ENCODE measurements around the gene FPGS.
A peak's percentile ranks its signal among the peaks of the same experiment; 100 is the strongest.
"Not testable (repeated sequence)": the region's sequence is repeated elsewhere in the genome, so short reads cannot be mapped to it uniquely, and the experiment has no call there.

The FPGS gene

GRCh38 chr9:127802576-127803443, at the start of gene FPGS:
Gene FPGS (plus strand): TSS chr9:127802882. CDS start chr9:127802925, 43 bp downstream.
- DNase-seq (ENCODE audit: low read depth in 3 of 3, low spot score in 1 of 3): peak; percentile 57 to 68 (median 62)

- no peak for DNase-seq (ENCODE audit: low read depth in 3 of 3, low spot score in 1 of 3)
Observed at GRCh38 chr9:127753148-127753547, 49.5 kb upstream of the FPGS start.

DNA sequence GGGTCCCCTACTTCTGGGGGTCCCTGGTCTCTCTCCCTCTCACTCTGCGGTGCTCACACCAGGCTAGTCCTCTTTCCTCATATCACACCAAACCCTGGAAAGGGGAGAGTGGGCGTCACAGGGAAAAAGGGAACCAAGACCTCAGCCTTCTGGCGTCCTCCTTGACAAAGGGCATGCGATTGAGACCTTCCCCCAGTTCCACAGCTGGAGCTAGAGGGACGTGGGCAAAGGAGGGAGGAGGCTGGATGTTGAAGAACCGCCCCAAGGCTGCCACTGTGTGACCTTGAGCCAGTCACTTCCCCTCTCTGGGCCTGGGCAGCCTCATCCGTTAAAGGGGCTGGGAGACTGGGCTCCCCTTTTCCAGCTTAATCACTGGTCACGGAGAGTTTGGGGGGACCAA, 49.1 kb upstream of the FPGS start:
- no peak for DNase-seq (ENCODE audit: low read depth in 3 of 3, low spot score in 1 of 3)

DNA sequence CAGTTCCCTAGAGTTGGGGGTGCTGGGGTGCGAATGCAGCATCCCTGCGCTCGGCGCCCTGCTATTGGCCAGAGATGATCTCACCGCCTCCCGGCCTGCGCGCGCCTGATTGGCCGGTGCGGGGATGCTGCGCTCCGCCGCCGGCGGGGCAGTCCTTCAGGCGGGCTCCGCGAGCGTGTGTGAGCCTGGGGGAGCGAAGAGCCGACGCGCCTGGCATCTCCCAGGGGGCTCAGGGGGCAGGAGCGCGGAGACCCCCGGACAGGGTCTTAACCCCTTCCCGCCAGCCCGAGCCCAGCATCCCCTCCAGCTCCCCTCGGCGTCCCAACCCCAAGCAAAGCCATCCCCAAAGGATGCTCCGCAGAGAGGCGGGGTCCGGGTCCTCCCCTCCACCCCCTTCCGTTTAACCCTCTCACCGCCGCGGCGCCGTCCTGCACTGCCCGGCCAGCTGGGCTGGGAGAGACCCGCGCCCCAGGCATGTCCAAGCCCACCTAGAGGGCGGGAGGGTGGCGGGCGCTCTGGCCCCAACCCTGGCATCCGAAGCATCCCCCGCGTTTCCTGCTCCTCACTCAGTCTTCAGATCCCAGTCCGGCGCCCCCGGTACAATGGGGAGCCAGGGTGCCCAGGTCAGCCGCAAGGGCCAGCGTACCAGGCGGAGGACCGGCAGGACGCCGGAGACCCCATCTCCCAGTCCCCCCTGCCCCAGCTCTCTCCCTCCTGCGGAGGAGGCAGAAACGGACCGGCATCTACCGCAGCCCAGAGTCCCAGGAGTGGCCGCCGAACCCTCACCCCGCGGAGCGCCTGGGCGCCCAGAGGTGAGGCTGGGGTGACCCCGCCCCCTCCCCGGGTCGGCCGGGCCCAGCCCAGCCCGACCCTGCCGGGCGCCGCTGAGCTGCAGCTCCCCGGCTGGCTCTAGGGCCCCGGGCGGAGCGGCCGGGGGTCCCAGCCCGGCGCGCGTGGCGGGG, 48.3 kb upstream of the FPGS start:
- no peak for DNase-seq (ENCODE audit: low read depth in 3 of 3, low spot score in 1 of 3)

GRCh38 chr9:127755061-127756060, 47.3 kb upstream of the FPGS start:
- no peak for DNase-seq (ENCODE audit: low read depth in 3 of 3, low spot score in 1 of 3)

DNA sequence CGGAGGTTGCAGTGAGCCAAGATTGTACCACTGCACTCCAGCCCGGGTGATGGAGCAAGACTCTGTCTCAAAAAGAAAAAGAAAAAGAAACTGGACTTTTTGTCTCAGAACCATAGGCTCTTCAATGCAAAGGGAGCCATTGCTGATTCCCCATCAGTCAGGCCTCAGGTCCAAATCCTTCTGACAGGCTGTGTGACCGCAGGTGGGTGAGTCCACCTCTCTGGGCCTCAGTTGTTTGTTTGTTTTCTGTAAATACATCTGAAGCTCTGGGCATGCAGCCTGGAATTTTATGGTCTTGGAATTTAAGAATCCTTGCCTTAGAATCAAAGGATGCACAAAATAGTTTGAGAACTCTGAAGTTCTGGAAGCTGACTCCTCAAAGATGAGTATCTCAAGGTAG, 46.4 kb upstream of the FPGS start:
- no peak for DNase-seq (ENCODE audit: low read depth in 3 of 3, low spot score in 1 of 3)

GRCh38 chr9:127756776-127757175, 45.9 kb upstream of the FPGS start:
- not testable (repeated sequence) for DNase-seq (ENCODE audit: low read depth in 3 of 3, low spot score in 1 of 3)

DNA sequence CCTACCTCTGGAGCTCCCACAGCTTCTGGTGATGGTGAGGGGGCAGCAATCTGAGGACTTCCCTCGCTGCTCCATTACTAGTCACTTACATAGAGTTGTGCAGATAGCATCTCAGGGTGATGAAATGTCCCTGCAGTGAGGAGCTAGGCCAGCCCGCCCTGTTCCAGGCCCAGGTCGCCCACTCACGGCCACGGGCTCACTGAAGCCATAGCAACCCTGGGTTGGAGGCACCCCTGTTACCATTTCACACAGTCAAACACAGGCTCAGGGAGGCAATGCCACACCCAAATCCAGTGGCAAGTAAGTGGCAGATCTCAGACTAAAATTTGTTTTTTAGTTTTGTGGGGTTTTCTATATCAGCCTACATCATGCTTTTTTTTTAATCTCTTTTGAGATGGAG, 43.8 kb upstream of the FPGS start:
- DNase-seq (ENCODE audit: low read depth in 3 of 3, low spot score in 1 of 3): no peak

DNA sequence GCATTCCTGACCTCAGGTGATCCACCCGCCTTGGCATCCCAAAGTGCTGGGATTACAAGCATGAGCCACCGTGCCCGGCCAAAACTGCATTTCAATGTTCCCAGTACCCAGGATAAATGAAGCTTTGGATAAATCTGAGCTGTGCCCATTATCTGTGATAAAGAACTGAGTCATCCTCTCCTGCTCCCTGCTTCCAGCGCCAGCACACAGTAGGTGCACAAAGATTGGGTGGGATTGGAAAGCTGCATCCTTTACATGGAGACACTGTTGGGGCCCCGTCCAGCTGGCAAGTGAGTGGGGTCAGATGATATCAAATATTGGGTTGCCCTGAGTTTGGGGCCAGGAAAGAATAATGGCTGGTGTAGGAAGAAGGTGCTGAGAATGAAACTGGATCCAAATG, 41.6 kb upstream of the FPGS start:
- DNase-seq (ENCODE audit: low read depth in 3 of 3, low spot score in 1 of 3): no peak

- DNase-seq (ENCODE audit: low read depth in 3 of 3, low spot score in 1 of 3): no peak
Observed at GRCh38 chr9:127761491-127761956, 41.2 kb upstream of the FPGS start.

DNA sequence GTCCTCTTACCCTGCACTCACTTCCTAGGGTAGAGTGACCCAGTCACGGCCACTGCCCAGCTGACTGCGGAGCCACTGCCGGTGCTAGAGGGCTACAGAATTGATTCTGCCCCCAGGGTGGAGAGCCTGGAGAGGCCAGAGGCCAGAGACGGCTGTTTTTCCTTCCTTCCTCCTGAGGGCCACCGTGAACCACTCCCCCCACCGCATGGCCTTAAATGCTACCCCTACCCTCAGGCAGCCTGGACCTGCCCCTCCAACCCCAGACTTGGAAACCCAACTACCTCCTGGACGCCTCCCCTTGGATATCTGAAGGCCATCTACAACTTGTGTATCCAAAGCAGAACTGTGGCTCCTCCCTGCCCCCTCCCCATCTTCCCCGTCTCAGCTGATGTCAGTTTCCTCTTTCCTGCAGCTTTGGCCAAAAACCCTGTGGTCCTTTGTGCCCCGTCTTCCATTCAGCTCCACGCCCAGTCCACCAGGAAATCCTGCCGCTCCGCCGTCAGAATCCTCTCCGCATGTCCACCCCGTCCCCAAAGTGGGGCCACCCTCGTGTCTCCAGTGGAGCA, 40.5 kb upstream of the FPGS start:
- DNase-seq (ENCODE audit: low read depth in 3 of 3, low spot score in 1 of 3): no peak

GRCh38 chr9:127763918-127764384, 38.7 kb upstream of the FPGS start:
- DNase-seq (ENCODE audit: low read depth in 3 of 3, low spot score in 1 of 3): no peak

DNA sequence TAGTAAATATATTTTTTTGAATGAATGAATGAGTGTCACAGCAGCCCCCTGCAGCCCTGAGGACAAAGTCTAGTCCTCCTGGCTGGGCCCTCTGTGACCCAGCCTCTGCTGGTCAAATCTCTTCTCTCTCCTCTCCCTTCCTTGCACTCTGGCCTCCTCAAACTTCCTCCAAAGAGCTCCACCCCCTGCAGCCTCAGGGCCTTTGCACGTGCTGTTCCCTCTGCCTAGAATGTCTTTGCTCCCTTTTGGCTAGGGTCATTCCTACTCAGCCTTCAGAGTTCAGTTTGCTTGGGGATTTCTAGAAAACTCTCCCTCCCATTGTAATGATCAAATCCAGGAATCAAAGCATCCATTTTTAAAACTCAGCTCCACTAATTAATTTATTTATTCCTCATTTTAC, 37.3 kb upstream of the FPGS start:
- DNase-seq (ENCODE audit: low read depth in 3 of 3, low spot score in 1 of 3): no peak

GRCh38 chr9:127767410-127767809, 35.3 kb upstream of the FPGS start:
- no peak for DNase-seq (ENCODE audit: low read depth in 3 of 3, low spot score in 1 of 3)

GRCh38 chr9:127767909-127768331, 34.8 kb upstream of the FPGS start:
- DNase-seq (ENCODE audit: low read depth in 3 of 3, low spot score in 1 of 3): no peak

DNA sequence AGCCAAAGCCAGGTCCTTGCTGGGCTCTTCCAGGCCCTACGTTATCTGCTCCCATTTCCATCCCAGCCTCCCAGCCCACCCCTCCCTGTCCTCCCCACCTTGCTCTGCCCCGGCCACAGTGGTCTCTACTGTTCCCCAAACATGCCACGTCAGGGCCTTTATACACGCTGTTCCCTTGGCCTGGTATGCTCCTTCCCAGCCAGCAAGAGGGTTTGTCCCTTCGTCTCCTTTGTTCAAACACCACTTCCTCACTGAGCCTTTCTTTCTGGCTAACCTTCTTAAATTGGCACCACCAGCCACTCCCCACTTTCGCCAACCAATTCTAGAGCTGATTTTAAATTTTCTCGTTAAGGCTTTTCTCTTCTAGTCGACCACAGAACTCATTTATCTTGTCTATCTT, 34.0 kb upstream of the FPGS start:
- no peak for DNase-seq (ENCODE audit: low read depth in 3 of 3, low spot score in 1 of 3)

DNA sequence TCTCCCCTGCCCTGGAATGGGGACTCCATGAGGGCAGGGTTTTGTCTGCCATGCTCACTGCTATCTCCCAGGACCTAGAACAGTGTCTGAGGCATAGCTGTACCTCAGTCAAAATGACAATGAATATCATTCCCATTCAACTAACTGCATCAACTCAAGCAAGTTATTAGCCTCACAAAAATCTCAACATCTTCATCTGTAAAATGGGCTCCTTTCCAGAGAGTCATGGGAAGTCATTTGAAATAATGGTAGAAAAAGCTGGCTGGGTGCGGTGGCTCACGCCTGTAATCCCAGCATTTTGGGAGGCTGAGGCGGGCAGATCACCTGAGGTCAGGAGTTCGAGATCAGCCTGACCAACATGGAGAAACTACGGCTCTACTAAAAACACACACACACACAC, 33.6 kb upstream of the FPGS start:
- DNase-seq (ENCODE audit: low read depth in 3 of 3, low spot score in 1 of 3): no peak

- no peak for DNase-seq (ENCODE audit: low read depth in 3 of 3, low spot score in 1 of 3)
Observed at GRCh38 chr9:127769929-127770582, 32.6 kb upstream of the FPGS start.

DNA sequence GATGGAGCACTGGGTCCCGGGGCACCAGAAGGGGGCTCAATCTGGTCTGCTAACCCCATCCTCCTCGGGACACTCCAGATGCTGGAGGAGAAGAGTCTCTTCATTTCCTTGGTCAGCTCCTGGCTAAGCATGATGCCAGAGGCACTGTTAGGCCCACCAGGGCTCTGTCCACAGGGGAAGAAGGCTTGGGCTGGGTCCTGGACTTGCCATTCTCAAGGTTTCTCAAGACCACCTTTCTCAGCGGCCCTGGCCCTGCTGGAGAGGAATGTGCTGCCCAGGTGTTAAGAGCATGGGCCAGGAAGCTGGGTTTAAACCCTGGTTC, 32.1 kb upstream of the FPGS start:
- no peak for DNase-seq (ENCODE audit: low read depth in 3 of 3, low spot score in 1 of 3)
